ENCODE measurements around the gene JARID2. TPM values are rescaled to one million over a fixed set of nuclear protein-coding genes. Genes with fewer than 3 reads are reported as not detected.
"Not testable (repeated sequence)": the region's sequence is repeated elsewhere in the genome, so short reads cannot be mapped to it uniquely, and the experiment has no call there.

Gene JARID2
- total RNA-seq, 1 donor, result 9.1 TPM

- no peak for TF ChIP-seq CTCF (IDR thresholded peaks at IDR 0.05; ENCODE audit: insufficient read depth, low read depth, low read length)
- no peak overlapping the region for H3K4me3 ChIP-seq (ENCODE audit: low read depth, low read length)
- no peak for DNase-seq (ENCODE audit: low read depth)
Observed at GRCh38 chr6:15538106-15538505, 292.2 kb downstream of the JARID2 start.

- no peak for DNase-seq (ENCODE audit: low read depth)
- no peak for TF ChIP-seq CTCF (IDR thresholded peaks at IDR 0.05; ENCODE audit: insufficient read depth, low read depth, low read length)
- no peak overlapping the region for H3K4me3 ChIP-seq (ENCODE audit: low read depth, low read length)
Observed at GRCh38 chr6:15538766-15539495, 293.1 kb downstream of the JARID2 start.

GRCh38 chr6:15539722-15540270 is 293.9 kb downstream of the JARID2 start:
- no peak overlapping the region for H3K4me3 ChIP-seq (ENCODE audit: low read depth, low read length)
- peak; percentile 18 for DNase-seq (ENCODE audit: low read depth)
- TF ChIP-seq CTCF (IDR thresholded peaks at IDR 0.05; ENCODE audit: insufficient read depth, low read depth, low read length), result no peak

GRCh38 chr6:15543332-15543917 is 297.6 kb downstream of the JARID2 start:
- not testable (repeated sequence) for H3K4me3 ChIP-seq (ENCODE audit: low read depth, low read length); DNase-seq (ENCODE audit: low read depth)

- no peak overlapping the region for H3K4me3 ChIP-seq (ENCODE audit: low read depth, low read length)
- no peak for DNase-seq (ENCODE audit: low read depth)
- no peak for TF ChIP-seq CTCF (IDR thresholded peaks at IDR 0.05; ENCODE audit: insufficient read depth, low read depth, low read length)
Observed at GRCh38 chr6:15544321-15544900, 298.5 kb downstream of the JARID2 start.

- TF ChIP-seq CTCF (IDR thresholded peaks at IDR 0.05; ENCODE audit: insufficient read depth, low read depth, low read length), result no peak
- DNase-seq (ENCODE audit: low read depth), result no peak
Observed at GRCh38 chr6:15546591-15546990, 300.7 kb downstream of the JARID2 start.

GRCh38 chr6:15547400-15547799 is 301.5 kb downstream of the JARID2 start:
- no peak for TF ChIP-seq CTCF (IDR thresholded peaks at IDR 0.05; ENCODE audit: insufficient read depth, low read depth, low read length)
- H3K4me3 ChIP-seq (ENCODE audit: low read depth, low read length), result no peak overlapping the region
- peak; percentile 90 for DNase-seq (ENCODE audit: low read depth)

More at GRCh38 chr6:15546591-15546990, 300.7 kb downstream of the JARID2 start:
- H3K4me3 ChIP-seq (ENCODE audit: low read depth, low read length), result no peak overlapping the region
